Endothelial cell of umbilical vein (primary cell): Measurements from ENCODE around the gene LRP6. TPM values are rescaled to one million over a fixed set of nuclear protein-coding genes. Genes with fewer than 3 reads are reported as not detected.

ENCODE experiments used
- BruUV-seq: library from RNA; stranded (reverse); fragments of 400-500 nt; replicated peaks from 2 replicates; lab custom pipeline; 2021; lab: Mats Ljungman, UMichigan
- CTCF ChIA-PET: fragments of 300-600, 350-600 bp; sonication (Branson Sonifier 250); formaldehyde crosslinking; loops from one replicate; lab custom pipeline; 2021; ENCODE audit warnings: antibody characterized with exemption, inconsistent platforms; lab: Charles Lee
- POLR2A ChIA-PET: fragments of 300-600, 350-600 bp; sonication (Branson Sonifier 250); formaldehyde crosslinking; loops from one replicate; lab custom pipeline; 2021; ENCODE audit warnings: antibody characterized with exemption, inconsistent platforms; lab: Charles Lee
- DNase-seq: peaks from one replicate; pipeline ENCODE4 v3.0.0-alpha.2; 2011; ENCODE audit warnings: low read depth, low spot score
- FAIRE-seq: peaks from 2 replicates; lab custom pipeline; 2011; peaks lifted over from hg19 to GRCh38; lab: Jason Lieb, UNC
- H2AFZ ChIP-seq: 2 replicates; pipeline ENCODE4 v1.6.0; 2012; ENCODE audit warnings: low read depth, low read length, control low read depth, inconsistent platforms
- H3K27ac ChIP-seq: 2 replicates; pipeline ENCODE4 v1.5.1; 2011; ENCODE audit warnings: low read depth, mild to moderate bottlenecking, control low read depth, low read length, moderate library complexity; ENCODE audit not compliant: insufficient read depth
- H3K27me3 ChIP-seq, 2 experiments: 2 replicates each; pipeline versions ENCODE4 v1.6.0 to v1.6.1; 2011; ENCODE audit warnings: low read length in 2 of 2, mixed read lengths in 1 of 2; ENCODE audit not compliant: control insufficient read depth in 2 of 2, insufficient read depth in 2 of 2
- H3K36me3 ChIP-seq, 2 experiments: 2 replicates in 1 of 2; 3 replicates in 1 of 2; pipeline ENCODE4 v1.5.1; 2011; ENCODE audit warnings: low read length in 2 of 2, mild to moderate bottlenecking in 1 of 2, moderate library complexity in 1 of 2; ENCODE audit not compliant: control insufficient read depth in 2 of 2, insufficient read depth in 2 of 2; ENCODE audit errors: extremely low read depth in 1 of 2
- H3K4me1 ChIP-seq: 3 replicates; pipeline ENCODE4 v1.5.1; 2011; ENCODE audit warnings: mild to moderate bottlenecking, low read length; ENCODE audit not compliant: control insufficient read depth, insufficient read depth; ENCODE audit errors: extremely low read depth
- H3K4me2 ChIP-seq: 2 replicates; pipeline ENCODE4 v1.6.1; 2011; ENCODE audit warnings: low read length, control low read depth, mixed read lengths; ENCODE audit not compliant: insufficient read depth
- H3K4me3 ChIP-seq, 3 experiments: fragments of 200-600 bp in 1 of 3; sonication (generic), shearing (Covaris generic) in 1 of 3; replicated peaks in 1 of 3; 2 replicates each; pipeline ENCODE4 v1.5.1; 2011 to 2016; ENCODE audit warnings: control low read depth in 3 of 3, low read length in 3 of 3, mild to moderate bottlenecking in 2 of 3, inconsistent platforms in 1 of 3, low read depth in 1 of 3, moderate library complexity in 1 of 3; ENCODE audit not compliant: insufficient read depth in 1 of 3
- H3K79me2 ChIP-seq: 2 replicates; pipeline ENCODE4 v1.6.0; 2012; ENCODE audit warnings: low read length, inconsistent platforms; ENCODE audit not compliant: control insufficient read depth, insufficient read depth
- H3K9ac ChIP-seq: replicated peaks from 2 replicates; pipeline ENCODE3; 2011; ENCODE audit warnings: low read length, control low read depth; ENCODE audit not compliant: insufficient read depth; ENCODE audit errors: extremely low read depth
- H3K9me1 ChIP-seq: replicated peaks from 3 replicates; pipeline ENCODE4 v1.6.0; 2011; ENCODE audit warnings: mild to moderate bottlenecking, low read length; ENCODE audit not compliant: control insufficient read depth, insufficient read depth; ENCODE audit errors: extremely low read depth
- H3K9me3 ChIP-seq: replicated peaks from 2 replicates; pipeline ENCODE4 v1.5.1; 2012; ENCODE audit warnings: low read length, inconsistent platforms; ENCODE audit not compliant: control insufficient read depth, insufficient read depth
- H4K20me1 ChIP-seq: replicated peaks from 2 replicates; pipeline ENCODE3; 2011; ENCODE audit warnings: mild to moderate bottlenecking, low read length; ENCODE audit not compliant: control insufficient read depth, insufficient read depth; ENCODE audit errors: extremely low read depth
- EZH2 ChIP-seq: IDR thresholded peaks from 2 replicates; pipeline ENCODE4 v1.6.1; 2012; ENCODE audit warnings: borderline replicate concordance, low read depth, mild to moderate bottlenecking, moderate library complexity, low read length, inconsistent platforms; ENCODE audit not compliant: severe bottlenecking
- FOS ChIP-seq: IDR thresholded peaks from 2 replicates; pipeline ENCODE4 v1.6.1; 2011; ENCODE audit warnings: mild to moderate bottlenecking, low read length, moderate library complexity, borderline replicate concordance; ENCODE audit not compliant: insufficient read depth
- GATA2 ChIP-seq: IDR thresholded peaks from 2 replicates; pipeline ENCODE4 v1.7.0; 2011; ENCODE audit warnings: low read depth, mild to moderate bottlenecking, moderate library complexity, mixed read lengths, low read length; ENCODE audit not compliant: insufficient read length, insufficient read depth
- JUN ChIP-seq: IDR thresholded peaks from 2 replicates; pipeline ENCODE4 v1.6.1; 2011; ENCODE audit warnings: borderline replicate concordance, low read depth; ENCODE audit not compliant: insufficient read length, insufficient read depth
- MAX ChIP-seq: IDR thresholded peaks from 2 replicates; pipeline ENCODE4 v1.6.1; 2011; ENCODE audit not compliant: insufficient read depth, insufficient read length
- MYC ChIP-seq: IDR thresholded peaks from one replicate; pipeline ENCODE4 v1.6.1; 2011; ENCODE audit warnings: mild to moderate bottlenecking, low read depth, low read length
- POLR2A ChIP-seq: IDR thresholded peaks from 2 replicates; pipeline ENCODE4 v1.6.1; 2012; ENCODE audit warnings: low read depth, mild to moderate bottlenecking, control low read depth, low read length
- POLR2AphosphoS5 ChIP-seq: IDR thresholded peaks from 2 replicates; pipeline ENCODE4 v1.6.1; 2012; ENCODE audit warnings: low read depth, mild to moderate bottlenecking, control low read depth, low read length, moderate library complexity; ENCODE audit not compliant: insufficient read depth
- dilution Hi-C: fragments of 300-500 bp; cut with MboI; formaldehyde crosslinking; loops from one replicate; pipeline ENCODE4 v1.15.0; 2019; ENCODE audit warnings: low sequenced_read_pairs; ENCODE audit not compliant: extremely low pct_ligation_motif_present
- intact Hi-C: fragments of 100-400 bp; cut with micrococcal nuclease; formaldehyde crosslinking; loops from one replicate; pipeline ENCODE4 v1.10.0; 2022
- polyA plus RNA-seq, 4 experiments: library from polyadenylated mRNA; depleted of rRNA in 3 of 4; stranded (reverse) in 3 of 4; unstranded in 1 of 4; fragments of >200 nt; gene quantifications; 2 replicates each; pipeline versions ENCODE4 v1.2.1 to v1.2.3, GENCODE V29; 2011 to 2012; ENCODE audit warnings: missing spikeins in 1 of 4
- total RNA-seq: library from RNA; stranded (reverse); gene quantifications from 2 replicates; pipeline ENCODE4 v1.2.3, GENCODE V29; 2021
- TF ChIP-seq, protein P1 (sequence below), 2 donors: IDR thresholded peaks; 1 replicate in 1 of 2; 2 replicates in 1 of 2; pipeline ENCODE4 v1.5.1; 2011; ENCODE audit warnings: low read length in 2 of 2, mild to moderate bottlenecking in 2 of 2, moderate library complexity in 2 of 2, control low read depth in 1 of 2, inconsistent platforms in 1 of 2, low read depth in 1 of 2; ENCODE audit not compliant: insufficient read depth in 1 of 2; ENCODE audit errors: extremely low read depth in 1 of 2

The LRP6 gene
- total and polyA plus RNA-seq, 2 donors (not counting 3 experiments of a cell fraction or from before 2014, with no cell fraction given), result 28.5 to 41.7 TPM

- no TSS peak for BruUV-seq
- POLR2A ChIA-PET, result no interaction called here
- peaks cover 3% of the 10 kb centered on the region for H4K20me1 ChIP-seq
Measured at GRCh38 chr12:12249216-12250050, 17.4 kb downstream of the LRP6 start.

DNA sequence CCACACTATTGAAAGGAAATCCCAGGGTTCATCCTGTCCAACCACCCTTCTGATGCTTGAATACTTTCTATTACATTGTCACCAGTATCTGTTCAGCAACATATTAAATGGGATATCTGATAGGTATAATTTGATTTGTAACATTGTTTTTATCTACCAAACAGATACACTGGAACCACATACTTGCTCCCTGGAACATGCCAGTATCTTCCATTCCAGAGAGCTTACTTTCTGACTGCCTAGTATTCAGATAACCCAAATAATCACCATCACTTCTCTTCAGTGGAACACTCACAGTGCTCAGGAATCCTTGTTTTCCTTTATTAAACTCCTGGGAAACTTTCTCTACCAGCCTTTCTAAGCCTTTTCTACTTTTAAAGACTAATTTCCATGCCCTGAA lies 19.3 kb downstream of the LRP6 start:
- no peaks in the 10 kb centered on the region for H3K9me3 ChIP-seq
- no peak overlapping the region for H3K9ac ChIP-seq
- peaks cover 26% of the 10 kb centered on the region for H3K79me2 ChIP-seq
- DNase-seq (no peak), FAIRE-seq (no peak)
- ChIA-PET POLR2A (interaction anchor here (0.7 kb wide), 1 partner anchor 119 kb away, joined by 6 read pairs; no protein-coding TSS in a partner anchor), CTCF (interaction anchor here (1.3 to 1.4 kb wide), 2 partner anchors 11 to 22 kb away, joined by 3 to 4 read pairs; no protein-coding TSS in a partner anchor)
- dilution Hi-C loops, result no loop called here
- H3K27ac ChIP-seq, result no peak overlapping the region
- H3K4me2 ChIP-seq, result no peak overlapping the region
- peaks cover 1 to 3% of the 10 kb centered on the region in 2 experiments for H3K36me3 ChIP-seq
- no peak overlapping the region for H3K4me3 ChIP-seq
- no TSS peak for BruUV-seq
- no peaks in the 10 kb centered on the region for H3K4me1 ChIP-seq
- peaks cover 3% of the 10 kb centered on the region for H4K20me1 ChIP-seq
- no peaks in the 10 kb centered on the region for H3K9me1 ChIP-seq
- TF ChIP-seq MAX, result no peak
- no peak for TF ChIP-seq MYC
- no peak for TF ChIP-seq JUN
- TF ChIP-seq FOS, result no peak
- no peak for TF ChIP-seq EZH2
- TF ChIP-seq POLR2A, result no peak
- no peak for TF ChIP-seq GATA2
- TF ChIP-seq, protein P1, sequence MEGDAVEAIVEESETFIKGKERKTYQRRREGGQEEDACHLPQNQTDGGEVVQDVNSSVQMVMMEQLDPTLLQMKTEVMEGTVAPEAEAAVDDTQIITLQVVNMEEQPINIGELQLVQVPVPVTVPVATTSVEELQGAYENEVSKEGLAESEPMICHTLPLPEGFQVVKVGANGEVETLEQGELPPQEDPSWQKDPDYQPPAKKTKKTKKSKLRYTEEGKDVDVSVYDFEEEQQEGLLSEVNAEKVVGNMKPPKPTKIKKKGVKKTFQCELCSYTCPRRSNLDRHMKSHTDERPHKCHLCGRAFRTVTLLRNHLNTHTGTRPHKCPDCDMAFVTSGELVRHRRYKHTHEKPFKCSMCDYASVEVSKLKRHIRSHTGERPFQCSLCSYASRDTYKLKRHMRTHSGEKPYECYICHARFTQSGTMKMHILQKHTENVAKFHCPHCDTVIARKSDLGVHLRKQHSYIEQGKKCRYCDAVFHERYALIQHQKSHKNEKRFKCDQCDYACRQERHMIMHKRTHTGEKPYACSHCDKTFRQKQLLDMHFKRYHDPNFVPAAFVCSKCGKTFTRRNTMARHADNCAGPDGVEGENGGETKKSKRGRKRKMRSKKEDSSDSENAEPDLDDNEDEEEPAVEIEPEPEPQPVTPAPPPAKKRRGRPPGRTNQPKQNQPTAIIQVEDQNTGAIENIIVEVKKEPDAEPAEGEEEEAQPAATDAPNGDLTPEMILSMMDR (IDR thresholded peaks at IDR 0.05; ENCODE audit: extremely low read depth in 1 of 2, insufficient read depth in 1 of 2, low read depth in 1 of 2, low read length in 2 of 2), result no peak
- TF ChIP-seq POLR2AphosphoS5, result no peak
- no peak overlapping the region for H2AFZ ChIP-seq
- no peaks in the 10 kb centered on the region for H3K27me3 ChIP-seq
- intact Hi-C loops, result no loop called here

More at GRCh38 chr12:12249216-12250050, 17.4 kb downstream of the LRP6 start:
- CTCF ChIA-PET, result interaction anchor here (1.4 kb wide), 1 partner anchor 7 kb away, joined by 4 read pairs; no protein-coding TSS in a partner anchor
- H3K79me2 ChIP-seq, result peaks cover 27% of the 10 kb centered on the region
- no peaks in the 10 kb centered on the region for H3K36me3 ChIP-seq
- H3K4me1 ChIP-seq, result no peaks in the 10 kb centered on the region
- H3K9ac ChIP-seq, result no peak overlapping the region
- H3K27me3 ChIP-seq, result no peaks in the 10 kb centered on the region
- H2AFZ ChIP-seq, result no peak overlapping the region
- dilution Hi-C loops (no loop called here), intact Hi-C loops (no loop called here)
- H3K4me2 ChIP-seq, result no peak overlapping the region
- H3K27ac ChIP-seq, result no peak overlapping the region
- H3K9me3 ChIP-seq, result no peaks in the 10 kb centered on the region
- FAIRE-seq (no peak), DNase-seq (no peak)
- H3K9me1 ChIP-seq, result no peaks in the 10 kb centered on the region
- no peak overlapping the region for H3K4me3 ChIP-seq
- TF ChIP-seq JUN (no peak), POLR2A (no peak)
